Activated CD8-positive, alpha-beta memory T cell treated with anti-CD3 and anti-CD28 coated beads for 48 hours (primary cell): ENCODE data around the gene DAAM1.

ENCODE experiments used
- DNase-seq, 3 experiments: peaks; one replicate each; pipeline ENCODE4 v3.0.0-alpha.2; 2020; ENCODE audit warnings: low read depth in 2 of 3, low spot score in 2 of 3

Gene DAAM1

DNA sequence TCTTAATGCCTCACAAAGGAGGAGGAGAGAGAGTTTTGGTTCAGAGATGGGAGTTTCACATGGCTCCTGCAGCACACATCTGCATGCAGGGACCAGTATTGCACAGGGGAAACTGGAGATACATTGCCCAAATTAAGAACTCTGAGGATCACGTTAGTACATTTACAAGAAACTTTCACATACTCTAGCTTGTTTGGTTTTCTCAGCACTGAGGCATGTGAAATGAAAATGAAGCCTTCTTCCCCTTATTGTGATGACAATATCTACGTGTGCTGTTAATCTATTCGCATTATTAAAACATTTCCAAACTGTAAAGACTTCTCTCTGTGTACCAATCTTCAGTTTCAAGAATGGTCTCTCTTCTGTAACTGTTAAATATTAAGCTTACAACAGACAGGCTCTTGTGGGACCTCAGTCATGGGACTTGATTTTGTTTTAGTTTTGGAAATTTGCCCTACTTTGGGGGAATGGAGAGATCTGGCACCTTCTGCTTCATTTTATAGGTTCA is 124.7 kb downstream of the DAAM1 start:
- DNase-seq = no peak

GRCh38 chr14:59313658-59314608 is 125.5 kb downstream of the DAAM1 start:
- no peak for DNase-seq

DNA sequence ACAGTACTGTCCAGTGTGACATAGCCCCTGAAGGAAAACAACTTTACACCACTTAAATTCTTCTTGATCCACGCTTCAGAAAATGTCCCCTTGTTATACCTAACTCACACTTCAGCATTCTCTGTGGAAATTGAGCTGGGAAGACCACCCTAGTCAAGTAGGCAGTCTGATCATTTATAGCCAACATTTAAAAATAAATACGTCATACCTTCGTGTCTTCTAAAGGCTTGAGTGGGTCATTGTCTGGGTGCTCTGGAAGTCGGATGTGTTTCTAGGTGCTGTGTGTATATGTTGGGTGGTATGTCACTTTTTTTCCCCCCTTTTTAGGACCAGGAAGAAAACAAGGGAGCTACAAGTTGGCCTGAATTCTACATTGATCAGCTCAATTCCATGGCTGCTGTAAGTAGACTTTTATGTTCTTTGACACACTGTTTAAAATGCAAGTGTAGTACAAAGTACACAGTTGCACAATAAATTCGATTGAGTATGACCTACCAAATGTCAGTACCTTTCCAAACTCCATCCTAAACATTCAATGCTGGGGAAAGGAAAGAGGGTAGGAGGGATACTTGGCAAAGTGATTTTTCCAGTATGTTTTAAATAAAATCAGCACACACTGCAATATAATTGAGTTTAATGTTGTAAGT is 126.6 kb downstream of the DAAM1 start:
- DNase-seq = no peak

- no peak for DNase-seq
Observed at GRCh38 chr14:59316151-59316830, 127.8 kb downstream of the DAAM1 start.

DNA sequence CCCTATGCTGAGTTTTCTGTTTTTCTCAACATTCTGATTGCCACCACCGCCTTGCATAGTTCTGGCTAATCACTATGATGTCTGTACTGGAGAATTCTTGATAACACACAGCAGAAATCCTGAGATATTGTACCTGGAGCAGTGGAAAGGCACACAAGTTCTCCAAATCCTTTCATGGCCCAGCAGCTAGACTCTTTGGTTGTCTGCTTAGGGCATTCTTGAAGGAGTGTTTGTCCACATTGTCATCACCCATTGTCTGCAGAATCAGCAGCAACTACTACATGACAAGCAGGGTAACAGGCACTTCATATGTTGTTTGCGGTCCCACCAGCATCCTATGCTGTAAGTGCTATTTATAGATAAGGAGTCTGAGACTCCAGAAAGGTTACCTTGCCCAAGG is 128.9 kb downstream of the DAAM1 start:
- no peak for DNase-seq

- DNase-seq = no peak
Observed at GRCh38 chr14:59317798-59318505, 129.5 kb downstream of the DAAM1 start.

DNA sequence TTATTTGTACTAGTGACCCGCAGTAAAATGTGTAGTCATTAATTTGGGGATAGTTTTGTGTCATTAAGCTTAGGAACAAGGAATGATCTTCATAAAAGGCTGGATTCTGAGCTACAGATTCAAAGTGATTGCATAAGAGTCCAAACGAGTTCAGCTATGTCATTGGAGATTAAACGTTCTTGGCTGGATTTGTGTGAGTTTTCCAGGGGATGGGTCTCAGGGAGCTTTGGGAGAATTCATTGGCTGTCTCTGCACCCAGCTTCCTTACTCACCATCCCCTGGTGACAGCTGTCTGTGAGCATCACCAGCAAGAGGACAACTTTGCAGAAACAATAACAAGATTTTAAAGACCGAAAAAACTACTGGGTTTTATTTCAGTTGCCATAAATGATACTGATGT is 130.4 kb downstream of the DAAM1 start:
- DNase-seq = no peak

GRCh38 chr14:59320361-59320760 is 131.9 kb downstream of the DAAM1 start:
- DNase-seq = no peak

DNA sequence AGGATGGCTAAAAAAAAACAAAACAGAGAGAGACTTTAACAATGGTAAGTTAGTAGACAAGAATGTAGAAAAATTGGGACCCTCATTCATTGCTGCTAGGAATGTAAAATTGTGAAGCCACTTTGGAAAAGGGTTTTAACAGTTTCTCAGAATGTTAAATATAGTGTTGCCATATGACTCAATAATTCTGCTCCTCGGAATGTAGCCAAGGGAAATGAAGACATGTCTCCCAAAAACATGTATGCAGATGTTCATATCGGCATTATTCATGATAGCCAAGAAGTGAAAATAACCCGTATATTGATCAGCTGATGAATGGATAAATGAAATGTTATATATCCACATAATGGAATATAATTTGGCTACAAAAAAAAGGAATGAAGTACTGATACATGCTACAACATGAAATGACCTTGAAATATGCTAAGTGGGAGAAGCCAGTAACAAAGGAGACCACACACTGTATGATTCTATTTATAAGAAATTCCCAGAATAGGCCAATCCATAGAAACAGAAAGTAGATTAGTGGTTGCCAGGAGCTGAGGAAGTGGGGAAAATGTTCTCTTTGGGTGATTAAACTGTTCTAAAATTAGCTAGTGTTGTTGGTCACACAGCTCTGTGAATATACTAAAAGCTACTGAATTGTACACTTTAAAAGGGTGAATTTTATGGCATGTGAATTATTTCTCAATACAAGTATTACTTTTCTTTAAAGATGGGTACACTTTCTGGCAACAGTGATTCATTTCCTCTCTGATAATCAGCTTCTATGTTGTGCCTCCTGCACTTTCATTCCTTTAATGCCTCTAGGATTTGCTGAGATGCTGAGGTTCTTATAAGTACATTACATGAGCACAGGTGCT is 132.5 kb downstream of the DAAM1 start:
- DNase-seq = no peak

- DNase-seq = no peak
Observed at GRCh38 chr14:59321626-59321949, 133.1 kb downstream of the DAAM1 start.

- DNase-seq = no peak
Observed at GRCh38 chr14:59325906-59326305, 137.4 kb downstream of the DAAM1 start.

DNA sequence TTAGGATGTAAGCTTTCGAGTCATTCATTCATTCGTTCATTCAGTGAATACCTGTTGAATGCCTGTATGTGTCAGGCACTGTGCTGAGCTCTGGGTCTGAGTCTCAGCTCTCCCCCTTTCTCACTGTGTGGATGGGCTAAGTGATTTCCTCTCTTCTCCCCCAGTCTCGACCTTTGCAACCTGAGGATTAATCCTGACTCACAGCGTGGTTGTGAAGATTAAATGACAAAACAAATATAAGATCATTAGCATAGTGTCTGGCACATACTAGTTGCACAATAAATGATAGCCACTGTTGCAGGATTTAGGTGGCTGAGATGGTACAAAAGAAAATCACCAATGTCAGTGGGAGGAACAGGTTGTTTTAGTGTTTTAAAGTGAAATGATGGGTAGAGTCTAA is 140.0 kb downstream of the DAAM1 start:
- no peak for DNase-seq

GRCh38 chr14:59330455-59330854 is 142.0 kb downstream of the DAAM1 start:
- no peak for DNase-seq

DNA sequence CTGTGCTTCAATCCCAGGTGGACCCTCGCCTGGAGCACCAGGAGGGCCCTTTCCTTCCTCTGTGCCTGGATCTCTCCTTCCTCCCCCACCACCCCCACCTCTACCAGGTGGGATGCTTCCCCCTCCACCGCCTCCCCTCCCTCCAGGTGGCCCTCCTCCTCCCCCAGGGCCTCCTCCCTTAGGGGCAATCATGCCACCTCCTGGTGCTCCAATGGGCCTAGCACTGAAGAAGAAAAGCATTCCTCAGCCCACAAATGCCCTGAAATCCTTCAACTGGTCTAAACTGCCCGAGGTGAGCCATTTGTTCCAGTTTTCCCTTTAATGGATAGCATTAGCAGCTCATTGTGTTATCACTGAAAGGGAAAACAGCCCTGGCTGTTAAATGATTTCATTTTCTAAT is 142.8 kb downstream of the DAAM1 start:
- DNase-seq = no peak

- DNase-seq = no peak
Observed at GRCh38 chr14:59332727-59333126, 144.3 kb downstream of the DAAM1 start.

DNA sequence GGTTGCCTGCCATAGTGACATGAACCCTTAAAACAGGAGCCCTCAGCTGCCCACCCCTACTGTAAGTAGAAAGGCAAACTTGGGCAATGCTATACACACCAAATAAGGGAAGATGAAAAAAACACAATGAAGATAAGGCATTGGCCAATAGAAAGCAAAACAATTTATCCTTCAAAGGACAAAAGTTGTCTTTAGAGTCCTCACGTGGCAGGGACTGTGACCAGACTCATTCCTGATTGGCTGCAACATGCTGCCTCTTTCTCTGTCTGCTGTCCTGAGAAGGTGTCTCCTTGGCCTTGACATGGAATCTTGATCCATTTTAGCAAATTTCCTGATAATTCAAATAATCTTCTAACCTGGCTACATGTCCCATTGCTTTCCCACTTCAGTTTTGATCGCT is 144.8 kb downstream of the DAAM1 start:
- DNase-seq = no peak

DNA sequence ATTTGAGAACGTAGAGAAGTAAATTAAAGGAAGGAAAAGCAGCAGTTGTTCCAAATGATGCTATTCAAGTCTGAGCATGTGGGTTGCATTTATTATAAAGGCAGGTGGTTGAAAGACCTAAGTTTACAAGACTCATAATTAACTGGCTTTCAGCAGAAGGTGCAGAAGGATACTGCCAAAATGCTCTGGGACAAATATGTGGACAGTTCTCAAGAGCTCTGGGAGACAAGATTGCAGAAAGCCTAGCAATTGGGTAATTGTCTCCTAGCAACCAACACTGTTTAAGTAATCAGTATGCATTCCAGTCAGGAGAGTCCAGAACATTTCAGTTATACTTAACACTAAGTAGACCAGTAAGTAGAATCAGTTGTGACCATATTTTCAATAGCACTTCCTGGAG is 145.2 kb downstream of the DAAM1 start:
- DNase-seq = no peak

DNA sequence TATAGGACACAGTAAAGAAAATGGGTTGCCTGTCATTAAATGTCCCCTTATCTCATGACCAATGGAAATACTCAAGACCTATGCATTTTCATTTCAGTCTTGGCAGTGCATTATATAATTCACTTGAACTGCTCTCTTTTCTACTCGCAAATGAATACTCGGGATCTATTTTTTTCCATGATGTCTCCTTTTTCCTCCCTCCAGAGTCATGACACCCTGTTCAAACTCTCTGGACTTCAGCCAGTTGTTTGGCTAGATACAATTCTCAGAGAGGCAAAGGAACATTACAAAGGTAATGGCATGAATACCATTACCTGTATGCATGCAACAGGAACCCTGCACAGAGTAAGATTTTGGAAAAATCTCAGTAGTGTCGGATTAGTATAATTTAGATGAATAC is 145.8 kb downstream of the DAAM1 start:
- no peak for DNase-seq

GRCh38 chr14:59336098-59336497 is 147.6 kb downstream of the DAAM1 start:
- DNase-seq = no peak

GRCh38 chr14:59336706-59337105 is 148.2 kb downstream of the DAAM1 start:
- no peak for DNase-seq
